HG03520 (cell line): ENCODE measurements around the gene GNPDA2.
"Not testable (repeated sequence)": the region's sequence is repeated elsewhere in the genome, so short reads cannot be mapped to it uniquely, and the experiment has no call there.

Source experiments
- ATAC-seq: cut with Tn5 transposase; IDR thresholded peaks from one replicate; pipeline ENCODE4 v1.9.1; 2021; ENCODE audit warnings: mild to moderate bottlenecking, moderate library complexity; ENCODE audit not compliant: unreplicated experiment

Gene GNPDA2

GRCh38 chr4:44726038-44726871 is at the start of gene GNPDA2:
TSS of gene GNPDA2 (minus strand) at chr4:44726556. CDS start at chr4:44722207, 4,349 bp downstream.
- peak; percentile 89 for ATAC-seq

- ATAC-seq: no peak
Observed at GRCh38 chr4:44772340-44772739, 46.0 kb upstream of the GNPDA2 start.

GRCh38 chr4:44771789-44772188 is 45.4 kb upstream of the GNPDA2 start:
- no peak for ATAC-seq

GRCh38 chr4:44766453-44766852 is 40.1 kb upstream of the GNPDA2 start:
- no peak for ATAC-seq

GRCh38 chr4:44765116-44765515 is 38.8 kb upstream of the GNPDA2 start:
- no peak for ATAC-seq

- ATAC-seq: no peak
Observed at GRCh38 chr4:44761306-44761705, 35.0 kb upstream of the GNPDA2 start.

GRCh38 chr4:44760142-44760898 is 34.0 kb upstream of the GNPDA2 start:
- peak; percentile 83 for ATAC-seq

- no peak for ATAC-seq
Observed at GRCh38 chr4:44756559-44756958, 30.2 kb upstream of the GNPDA2 start.

GRCh38 chr4:44740201-44740600 is 13.8 kb upstream of the GNPDA2 start:
- no peak for ATAC-seq

- ATAC-seq: peak; percentile 77
Observed at GRCh38 chr4:44738615-44739014, 12.3 kb upstream of the GNPDA2 start.

- no peak for ATAC-seq
Observed at GRCh38 chr4:44736900-44737299, 10.5 kb upstream of the GNPDA2 start.

- not testable (repeated sequence) for ATAC-seq
Observed at GRCh38 chr4:44728694-44729093, 2.3 kb upstream of the GNPDA2 start.

GRCh38 chr4:44727471-44727870 is 1.1 kb upstream of the GNPDA2 start:
- no peak for ATAC-seq

GRCh38 chr4:44725726-44726037 is 674 bp downstream of the GNPDA2 start:
- ATAC-seq: peak; percentile 36

GRCh38 chr4:44725166-44725565 is 1.2 kb downstream of the GNPDA2 start:
- no peak for ATAC-seq

- ATAC-seq: no peak
Observed at GRCh38 chr4:44722001-44722400, 4.4 kb downstream of the GNPDA2 start.

GRCh38 chr4:44720371-44720770 is 6.0 kb downstream of the GNPDA2 start:
- ATAC-seq: no peak

- ATAC-seq: no peak
Observed at GRCh38 chr4:44716597-44716996, 9.8 kb downstream of the GNPDA2 start.

GRCh38 chr4:44713125-44713524 is 13.2 kb downstream of the GNPDA2 start:
- no peak for ATAC-seq

GRCh38 chr4:44704673-44705072 is 21.7 kb downstream of the GNPDA2 start:
- ATAC-seq: no peak

- ATAC-seq: no peak
Observed at GRCh38 chr4:44701037-44701436, 25.3 kb downstream of the GNPDA2 start.

GRCh38 chr4:44700427-44700826 is 25.9 kb downstream of the GNPDA2 start:
- ATAC-seq: no peak
